Neural cell (in vitro differentiated cells): ENCODE data around the gene HPN. TPM values are rescaled to one million over a fixed set of nuclear protein-coding genes. Genes with fewer than 3 reads are reported as not detected.

Experiments
- H2AFZ ChIP-seq: fragments of 200-600, 300-800 bp; sonication (generic), shearing (Covaris generic); 2 replicates; pipeline ENCODE4 v1.6.0; 2014; ENCODE audit warnings: low read depth, mild to moderate bottlenecking, antibody characterized with exemption, low read length, moderate library complexity
- H3F3A ChIP-seq: fragments of 200-600 bp; shearing (Covaris generic); 2 replicates; pipeline ENCODE4 v1.6.1; 2016; ENCODE audit warnings: mild to moderate bottlenecking, moderate library complexity, mixed read lengths, antibody characterized with exemption, low read length; ENCODE audit not compliant: insufficient read depth, poor library complexity, severe bottlenecking
- H3K27ac ChIP-seq: fragments of 200-600, 300-800 bp; sonication (generic), shearing (Covaris generic); 2 replicates; pipeline ENCODE4 v1.5.1; 2014; ENCODE audit warnings: mild to moderate bottlenecking, low read length, moderate library complexity
- H3K27me3 ChIP-seq: fragments of 300-800, 200-600 bp; sonication (generic), shearing (Covaris generic); 2 replicates; pipeline ENCODE4 v1.6.0; 2014; ENCODE audit warnings: mild to moderate bottlenecking, low read depth, low read length, moderate library complexity; ENCODE audit not compliant: insufficient read depth
- H3K36me3 ChIP-seq: fragments of 300-800, 200-600 bp; sonication (generic), shearing (Covaris generic); 2 replicates; pipeline ENCODE4 v1.5.1; 2014; ENCODE audit warnings: mild to moderate bottlenecking, antibody characterized with exemption, low read length, moderate library complexity; ENCODE audit not compliant: insufficient read depth
- H3K4me2 ChIP-seq: fragments of 300-800, 200-600 bp; sonication (generic), shearing (Covaris generic); 2 replicates; pipeline ENCODE4 v1.6.0; 2014; ENCODE audit warnings: mild to moderate bottlenecking, low read length
- H3K4me3 ChIP-seq: fragments of 300-800, 200-600 bp; sonication (generic), shearing (Covaris generic); 2 replicates; pipeline ENCODE4 v1.5.1; 2014; ENCODE audit warnings: mild to moderate bottlenecking, low read length, moderate library complexity
- H3K79me2 ChIP-seq: fragments of 200-600 bp; shearing (Covaris generic); replicated peaks from 2 replicates; pipeline ENCODE4 v1.6.0; 2014; ENCODE audit warnings: mild to moderate bottlenecking, low read length, moderate library complexity; ENCODE audit not compliant: insufficient read depth
- H3K9ac ChIP-seq: fragments of 300-800, 200-600 bp; sonication (generic), shearing (Covaris generic); 2 replicates; pipeline ENCODE4 v1.6.1; 2016; ENCODE audit warnings: mild to moderate bottlenecking, low read length, mixed read lengths
- H3K9me2 ChIP-seq: fragments of 200-600 bp; shearing (Covaris generic); 2 replicates; pipeline ENCODE4 v1.6.1; 2016; ENCODE audit warnings: mild to moderate bottlenecking, low read length, mixed read lengths; ENCODE audit not compliant: insufficient read depth
- H3K9me3 ChIP-seq: fragments of 200-600, 300-800 bp; sonication (generic), shearing (Covaris generic); 2 replicates; pipeline ENCODE4 v1.6.1; 2016; ENCODE audit warnings: mild to moderate bottlenecking, mixed run types, low read length, moderate library complexity, mixed read lengths
- H4K20me1 ChIP-seq: fragments of 200-600 bp; shearing (Covaris generic); 2 replicates; pipeline ENCODE4 v1.6.1; 2016; ENCODE audit warnings: mild to moderate bottlenecking, mixed run types; ENCODE audit not compliant: insufficient read depth
- CTCF ChIP-seq: fragments of 450-650 bp; IDR thresholded peaks from 2 replicates; pipeline ENCODE4 v1.5.1; 2014; ENCODE audit warnings: antibody characterized with exemption, mild to moderate bottlenecking, moderate library complexity; ENCODE audit not compliant: poor library complexity, severe bottlenecking
- EP300 ChIP-seq: fragments of 450-650 bp; conservative IDR thresholded peaks from 2 replicates; pipeline ENCODE4 v1.6.1; 2014; ENCODE audit warnings: antibody characterized with exemption, mild to moderate bottlenecking, moderate library complexity; ENCODE audit not compliant: poor library complexity, severe bottlenecking
- EZH2 ChIP-seq: fragments of 200-600, 300-800 bp; shearing (Covaris generic), sonication (generic); IDR thresholded peaks from 2 replicates; pipeline ENCODE4 v1.6.1; 2014; ENCODE audit warnings: antibody characterized with exemption, low read length, borderline replicate concordance, mild to moderate bottlenecking; ENCODE audit not compliant: insufficient read depth, poor library complexity, severe bottlenecking
- MXI1 ChIP-seq: fragments of 450-650 bp; conservative IDR thresholded peaks from 2 replicates; pipeline ENCODE4 v1.6.1; 2014; ENCODE audit warnings: antibody characterized with exemption, mild to moderate bottlenecking; ENCODE audit not compliant: poor library complexity, severe bottlenecking
- POLR2AphosphoS5 ChIP-seq: IDR thresholded peaks from 2 replicates; pipeline ENCODE4 v1.6.1; 2012
- RAD21 ChIP-seq: fragments of 450-650 bp; conservative IDR thresholded peaks from 2 replicates; pipeline ENCODE4 v1.6.1; 2014; ENCODE audit warnings: antibody characterized with exemption, mild to moderate bottlenecking, moderate library complexity
- REST ChIP-seq: IDR thresholded peaks from 2 replicates; pipeline ENCODE4 v1.6.1; 2012; ENCODE audit warnings: borderline replicate concordance
- SMC3 ChIP-seq: fragments of 450-650 bp; conservative IDR thresholded peaks from 2 replicates; pipeline ENCODE4 v1.6.1; 2014; ENCODE audit warnings: antibody characterized with exemption, mild to moderate bottlenecking, moderate library complexity; ENCODE audit not compliant: poor library complexity
- TAF1 ChIP-seq: IDR thresholded peaks from 2 replicates; pipeline ENCODE4 v1.6.1; 2012; ENCODE audit warnings: low read depth
- polyA plus RNA-seq: library from polyadenylated mRNA; depleted of rRNA; stranded (reverse); fragments of >200 nt; gene quantifications from 2 replicates; pipeline ENCODE4 v1.2.3, GENCODE V29; 2014

HPN gene
- polyA plus RNA-seq, 1 donor from 2014 or later, result 0.15 TPM

GRCh38 chr19:35086455-35086854, 44.9 kb downstream of the HPN start:
- Histone ChIP-seq H2AFZ (no peak overlapping the region), H3K9ac (no peak overlapping the region), H3K9me2 (no peaks in the 10 kb centered on the region), H4K20me1 (no peaks in the 10 kb centered on the region), H3K36me3 (no peaks in the 10 kb centered on the region), H3K4me3 (no peak overlapping the region), H3K9me3 (no peaks in the 10 kb centered on the region), H3K4me2 (no peak overlapping the region), H3K27ac (no peak overlapping the region), H3K27me3 (no peaks in the 10 kb centered on the region), H3K79me2 (no peaks in the 10 kb centered on the region), H3F3A (no peaks in the 10 kb centered on the region)
- TF ChIP-seq EZH2 (no peak), RAD21 (no peak), SMC3 (no peak), TAF1 (no peak), REST (no peak), CTCF (no peak), MXI1 (no peak), POLR2AphosphoS5 (no peak), EP300 (no peak)

- H3K9me2 ChIP-seq, result no peaks in the 10 kb centered on the region
- H3K9ac ChIP-seq, result no peak overlapping the region
Measured at GRCh38 chr19:35087393-35087792, 45.9 kb downstream of the HPN start.

More at GRCh38 chr19:35087393-35087792, 45.9 kb downstream of the HPN start:
- no peaks in the 10 kb centered on the region for H3K27me3 ChIP-seq
- H3K4me2 ChIP-seq, result no peak overlapping the region
- no peak overlapping the region for H3K27ac ChIP-seq
- no peaks in the 10 kb centered on the region for H3K79me2 ChIP-seq
- no peaks in the 10 kb centered on the region for H3K36me3 ChIP-seq
- H3K4me3 ChIP-seq, result no peak overlapping the region
- no peak overlapping the region for H2AFZ ChIP-seq
- H3K9me3 ChIP-seq, result no peaks in the 10 kb centered on the region
- no peaks in the 10 kb centered on the region for H3F3A ChIP-seq
- H4K20me1 ChIP-seq, result no peaks in the 10 kb centered on the region
- TF ChIP-seq EZH2, result no peak
- no peak for TF ChIP-seq CTCF
- TF ChIP-seq SMC3, result no peak
- TF ChIP-seq RAD21, result no peak
- TF ChIP-seq MXI1, result no peak
- TF ChIP-seq TAF1, result no peak
- TF ChIP-seq EP300, result no peak
- no peak for TF ChIP-seq REST
- no peak for TF ChIP-seq POLR2AphosphoS5
